Endothelial cell of umbilical vein (primary cell): Measurements from ENCODE around the gene DSPP.

Experiments used
- CTCF ChIP-seq, 2 donors: IDR thresholded peaks; 1 replicate in 1 of 2; 2 replicates in 1 of 2; pipeline ENCODE4 v1.5.1; 2011; ENCODE audit warnings: low read length in 2 of 2, mild to moderate bottlenecking in 2 of 2, moderate library complexity in 2 of 2, control low read depth in 1 of 2, inconsistent platforms in 1 of 2, low read depth in 1 of 2; ENCODE audit not compliant: insufficient read depth in 1 of 2; ENCODE audit errors: extremely low read depth in 1 of 2
- EZH2 ChIP-seq: IDR thresholded peaks from 2 replicates; pipeline ENCODE4 v1.6.1; 2012; ENCODE audit warnings: borderline replicate concordance, low read depth, mild to moderate bottlenecking, moderate library complexity, low read length, inconsistent platforms; ENCODE audit not compliant: severe bottlenecking
- MAX ChIP-seq: IDR thresholded peaks from 2 replicates; pipeline ENCODE4 v1.6.1; 2011; ENCODE audit not compliant: insufficient read depth, insufficient read length
- MYC ChIP-seq: IDR thresholded peaks from one replicate; pipeline ENCODE4 v1.6.1; 2011; ENCODE audit warnings: mild to moderate bottlenecking, low read depth, low read length
- POLR2AphosphoS5 ChIP-seq: IDR thresholded peaks from 2 replicates; pipeline ENCODE4 v1.6.1; 2012; ENCODE audit warnings: low read depth, mild to moderate bottlenecking, control low read depth, low read length, moderate library complexity; ENCODE audit not compliant: insufficient read depth

DNA sequence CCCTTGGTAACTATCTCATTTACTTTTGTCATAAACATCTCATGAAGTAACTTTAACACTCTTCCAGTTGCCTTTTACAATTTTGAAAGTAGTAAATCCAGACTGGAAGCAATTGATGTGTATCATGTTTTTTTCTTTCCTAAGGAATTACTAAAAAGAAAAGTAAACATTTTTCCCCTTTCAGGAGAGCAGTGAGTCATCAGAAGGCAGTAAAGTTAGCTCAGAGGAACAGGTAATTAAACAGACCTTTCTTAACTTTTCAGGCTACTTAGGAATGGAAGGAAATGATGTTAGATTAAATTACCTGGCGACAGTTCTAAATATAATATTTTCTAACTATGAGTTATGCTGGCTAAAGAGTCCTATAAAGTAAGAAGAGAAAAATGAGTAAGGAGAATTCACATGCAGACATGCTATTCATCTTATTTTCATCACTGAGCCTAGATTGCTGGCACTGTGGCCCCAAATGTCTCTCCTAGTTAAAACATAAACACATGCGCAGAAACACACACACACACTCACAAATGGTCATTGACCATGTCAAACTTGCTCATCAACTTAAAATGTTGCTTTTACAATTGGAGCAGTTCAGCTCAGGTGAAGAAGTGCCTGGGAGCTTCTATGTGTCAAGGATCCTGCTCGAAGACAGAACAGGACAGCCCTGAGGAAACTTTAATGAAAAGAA is 51.1 kb downstream of the DSPP start:
- no peak for TF ChIP-seq CTCF (IDR thresholded peaks at IDR 0.05; ENCODE audit: extremely low read depth in 1 of 2, insufficient read depth in 1 of 2, low read depth in 1 of 2, low read length in 2 of 2)
- TF ChIP-seq MYC: no peak
- TF ChIP-seq POLR2AphosphoS5: no peak
- no peak for TF ChIP-seq EZH2
- no peak for TF ChIP-seq MAX
